Superior temporal gyrus (tissue), 1 donor: ENCODE measurements around the gene PRR9.

ENCODE experiments used
- DNase-seq: peaks from one replicate; pipeline ENCODE4 v3.0.0-alpha.2; 2016; ENCODE audit errors: extremely low spot score

The PRR9 gene

DNA sequence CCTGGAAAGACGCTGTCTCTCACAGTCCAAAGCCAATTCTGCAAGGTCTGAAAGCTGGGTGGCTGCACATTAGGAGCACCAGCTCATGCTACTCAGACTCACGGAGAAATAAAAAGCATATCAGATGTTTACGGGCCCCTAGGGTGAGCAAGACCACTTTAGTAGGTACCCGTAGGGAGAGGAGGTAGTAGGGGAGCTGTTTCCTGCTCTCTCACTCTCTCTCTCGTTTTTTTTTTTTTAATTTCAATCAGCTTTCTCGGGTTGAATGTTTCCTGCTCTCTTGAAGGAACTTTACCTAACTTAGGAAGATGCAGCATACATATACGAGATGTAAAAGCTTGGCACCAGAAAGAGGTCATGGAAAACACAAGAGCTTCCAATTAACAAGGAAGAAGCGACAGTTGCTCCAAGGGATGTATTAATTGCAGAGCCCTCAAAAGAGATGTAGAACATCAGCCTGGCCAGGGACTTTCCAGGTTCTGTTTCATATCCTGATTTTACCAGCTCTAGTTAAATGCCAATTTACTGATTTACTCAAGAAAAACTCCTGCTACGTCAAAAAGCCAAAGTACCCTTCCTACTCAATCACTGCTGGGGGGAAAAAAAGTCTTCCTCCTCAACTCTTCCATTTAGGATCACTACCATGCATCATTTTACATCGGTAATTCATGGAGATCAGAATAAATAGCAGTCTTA is 45.2 kb downstream of the PRR9 start:
- DNase-seq: no peak

- no peak for DNase-seq
Observed at GRCh38 chr1:153265457-153265856, 48.1 kb downstream of the PRR9 start.
